Activated CD4-positive, alpha-beta T cell treated with anti-CD3 and anti-CD28 coated beads, Interleukin-2, amount 50 U/mL, for 16 hours (primary cell): ENCODE data around the gene CAMTA1.
"Not testable (repeated sequence)": the region's sequence is repeated elsewhere in the genome, so short reads cannot be mapped to it uniquely, and the experiment has no call there.

Experiments
- DNase-seq: peaks from one replicate; pipeline ENCODE4 v3.0.0-alpha.2; 2020

CAMTA1 gene

GRCh38 chr1:7681401-7681800 lies 896.1 kb downstream of the CAMTA1 start:
- DNase-seq: no peak

- no peak for DNase-seq
These were observed 898.3 kb downstream of the CAMTA1 start for GRCh38 chr1:7683521-7683920.

GRCh38 chr1:7684132-7684531 lies 898.9 kb downstream of the CAMTA1 start:
- no peak for DNase-seq

- no peak for DNase-seq
These were observed 899.8 kb downstream of the CAMTA1 start for GRCh38 chr1:7684861-7685635.

- no peak for DNase-seq
These were observed 901.1 kb downstream of the CAMTA1 start for GRCh38 chr1:7686301-7686850.

GRCh38 chr1:7687411-7687810 lies 902.2 kb downstream of the CAMTA1 start:
- no peak for DNase-seq

- no peak for DNase-seq
These were observed 903.4 kb downstream of the CAMTA1 start for GRCh38 chr1:7688659-7689058.

GRCh38 chr1:7689307-7689706 lies 904.1 kb downstream of the CAMTA1 start:
- not testable (repeated sequence) for DNase-seq

GRCh38 chr1:7690076-7690475 lies 904.8 kb downstream of the CAMTA1 start:
- no peak for DNase-seq

- DNase-seq: no peak
These were observed 905.4 kb downstream of the CAMTA1 start for GRCh38 chr1:7690496-7691182.

GRCh38 chr1:7691576-7691975 lies 906.3 kb downstream of the CAMTA1 start:
- DNase-seq: no peak

- DNase-seq: no peak
These were observed 906.8 kb downstream of the CAMTA1 start for GRCh38 chr1:7692005-7692404.

GRCh38 chr1:7693037-7693436 lies 907.8 kb downstream of the CAMTA1 start:
- DNase-seq: not testable (repeated sequence)

- DNase-seq: no peak
These were observed 908.4 kb downstream of the CAMTA1 start for GRCh38 chr1:7693662-7694061.

GRCh38 chr1:7694600-7695496 lies 909.6 kb downstream of the CAMTA1 start:
- DNase-seq: no peak

- no peak for DNase-seq
These were observed 910.4 kb downstream of the CAMTA1 start for GRCh38 chr1:7695497-7696117.

- no peak for DNase-seq
These were observed 913.4 kb downstream of the CAMTA1 start for GRCh38 chr1:7698641-7699040.

GRCh38 chr1:7702365-7702764 lies 917.1 kb downstream of the CAMTA1 start:
- DNase-seq: no peak

- DNase-seq: no peak
These were observed 918.3 kb downstream of the CAMTA1 start for GRCh38 chr1:7703321-7704213.

- peak; percentile 91 for DNase-seq
These were observed 919.2 kb downstream of the CAMTA1 start for GRCh38 chr1:7704214-7705047.
